AG04450 (cell line): ENCODE data around the gene SOX18. TPM values are rescaled to one million over a fixed set of nuclear protein-coding genes. Genes with fewer than 3 reads are reported as not detected.

Source experiments
- CTCF ChIA-PET: fragments of 300-600, 350-600 bp; formaldehyde crosslinking; extraction: SDS; loops from one replicate; lab custom pipeline; 2022; ENCODE audit warnings: antibody characterized with exemption, inconsistent platforms; lab: Charles Lee
- POLR2A ChIA-PET: fragments of 350-600 bp; formaldehyde crosslinking; extraction: SDS; loops from one replicate; lab custom pipeline; 2021; ENCODE audit warnings: antibody characterized with exemption, inconsistent platforms; lab: Yijun Ruan, JAX
- DNase-seq: peaks from one replicate; pipeline ENCODE4 v3.0.0-alpha.2; 2011; ENCODE audit warnings: low read depth, low spot score
- H3K27ac ChIP-seq: one replicate; pipeline ENCODE4 v1.5.1; 2012; ENCODE audit warnings: low read depth, low read length, control low read depth
- H3K27me3 ChIP-seq: one replicate; pipeline ENCODE4 v1.6.0; 2012; ENCODE audit warnings: low read length; ENCODE audit not compliant: control insufficient read depth, insufficient read depth
- H3K4me3 ChIP-seq: 2 replicates; pipeline ENCODE4 v1.5.1; 2011; ENCODE audit warnings: mild to moderate bottlenecking, low read depth, low read length, control low read depth
- H3K9me3 ChIP-seq: 2 replicates; pipeline ENCODE4 v1.5.1; 2012; ENCODE audit warnings: low read length; ENCODE audit not compliant: control insufficient read depth, insufficient read depth
- CTCF ChIP-seq: IDR thresholded peaks from 2 replicates; pipeline ENCODE4 v1.5.1; 2011; ENCODE audit warnings: low read depth, low read length, control low read depth, inconsistent platforms
- polyA plus RNA-seq: library from polyadenylated mRNA; depleted of rRNA; stranded (reverse); fragments of >200 nt; gene quantifications from 2 replicates; pipeline ENCODE4 v1.2.3, GENCODE V29; 2011

SOX18 gene
- polyA plus RNA-seq, 1 experiment = not detected

DNA sequence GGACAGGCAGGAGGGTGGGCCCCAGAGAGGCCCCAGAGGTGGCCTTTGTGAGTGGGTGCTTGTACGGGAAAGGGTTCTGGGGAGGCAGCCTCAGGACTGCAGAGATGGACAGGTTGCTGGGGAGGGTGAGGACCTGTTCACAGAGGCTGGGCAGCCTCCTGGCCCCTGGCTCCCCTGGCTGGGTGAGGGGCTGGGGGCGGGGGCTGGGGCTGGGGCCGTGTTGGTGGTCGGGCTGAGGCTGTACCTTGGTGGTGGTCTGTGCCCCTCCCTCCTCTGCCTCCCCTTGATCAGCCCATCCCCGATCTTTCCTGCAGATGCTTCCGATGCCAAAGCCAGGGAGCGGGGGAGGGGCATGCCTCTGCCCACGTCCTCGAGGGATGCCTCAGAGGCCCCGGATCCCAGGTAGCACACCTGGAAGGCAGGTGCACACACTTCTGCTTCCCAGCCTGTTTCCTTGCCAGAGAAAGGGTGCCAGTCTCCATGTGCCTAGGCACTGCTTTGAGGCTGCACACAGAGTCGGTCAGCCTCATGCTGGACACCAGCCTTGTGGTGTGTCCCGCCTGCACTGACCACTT, 18.4 kb upstream of the SOX18 start:
- ChIA-PET CTCF (no interaction called here), POLR2A (no interaction called here)
- DNase-seq = no peak
- H3K27ac ChIP-seq = no peak overlapping the region
- no peak for TF ChIP-seq CTCF
- no peaks in the 10 kb centered on the region for H3K27me3 ChIP-seq
- no peak overlapping the region for H3K4me3 ChIP-seq
- H3K9me3 ChIP-seq = no peaks in the 10 kb centered on the region; the same call in 1 of the 2 replicates

DNA sequence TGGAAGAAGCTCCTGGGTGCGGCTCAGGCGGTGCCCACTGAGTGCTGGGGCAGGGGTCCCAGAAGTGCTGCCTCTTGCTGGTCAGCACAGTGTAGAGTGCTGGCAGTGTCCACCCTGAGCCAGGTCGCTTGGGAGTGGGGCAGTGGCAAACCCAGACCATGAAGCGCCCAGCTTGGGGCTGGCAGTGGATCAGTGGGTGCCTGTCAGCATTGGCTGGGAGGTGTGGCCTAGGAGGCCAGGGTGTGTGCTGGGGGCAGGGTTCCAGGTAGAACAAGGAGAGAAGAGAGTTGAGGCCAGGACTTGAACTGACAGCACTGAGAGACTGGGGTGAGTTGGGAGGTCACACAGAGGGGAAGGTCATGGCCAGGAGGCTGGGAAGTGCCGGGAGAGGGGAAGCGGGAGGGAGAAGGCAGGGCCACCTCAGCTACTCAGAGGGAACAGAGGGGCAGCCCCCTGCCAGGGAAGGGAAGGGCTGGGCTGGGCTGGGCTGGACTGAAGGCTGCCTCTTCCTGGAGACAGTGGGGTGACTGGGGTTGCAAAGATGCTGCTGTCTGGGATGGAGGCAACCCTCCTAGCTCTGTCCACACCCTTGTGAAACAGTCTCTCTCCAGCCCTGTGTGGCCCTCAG, 17.7 kb upstream of the SOX18 start:
- POLR2A ChIA-PET = no interaction called here
- TF ChIP-seq CTCF = no peak
- Histone ChIP-seq H3K27me3 (no peaks in the 10 kb centered on the region), H3K9me3 (no peaks in the 10 kb centered on the region; the same call in 1 of the 2 replicates), H3K27ac (no peak overlapping the region), H3K4me3 (no peak overlapping the region)
- CTCF ChIA-PET = interaction anchor here (0.6 to 1.3 kb wide), 2 partner anchors 10 to 12 kb away, joined by 3 read pairs; no protein-coding TSS in a partner anchor
- no peak for DNase-seq

GRCh38 chr20:64065974-64066343, 16.5 kb upstream of the SOX18 start:
- no peak overlapping the region for H3K27ac ChIP-seq
- no peak overlapping the region for H3K4me3 ChIP-seq
- no peaks in the 10 kb centered on the region for H3K27me3 ChIP-seq
- CTCF ChIA-PET = interaction anchor here (1.3 kb wide), 1 partner anchor 9 kb away, joined by 3 read pairs; no protein-coding TSS in a partner anchor
- no peak for TF ChIP-seq CTCF
- DNase-seq = no peak
- POLR2A ChIA-PET = no interaction called here
- no peaks in the 10 kb centered on the region; the same call in 1 of the 2 replicates for H3K9me3 ChIP-seq

- CTCF ChIA-PET = no interaction called here
- no peak overlapping the region for H3K4me3 ChIP-seq
Observed at GRCh38 chr20:64065062-64065973, 15.9 kb upstream of the SOX18 start.

More at GRCh38 chr20:64065062-64065973, 15.9 kb upstream of the SOX18 start:
- Histone ChIP-seq H3K9me3 (no peaks in the 10 kb centered on the region; the same call in 1 of the 2 replicates), H3K27ac (no peak overlapping the region), H3K27me3 (no peaks in the 10 kb centered on the region)
- POLR2A ChIA-PET = no interaction called here
- no peak for DNase-seq
- TF ChIP-seq CTCF = no peak
